HG03064 (cell line): ENCODE measurements around the gene TRIM9.

Source experiments
- ATAC-seq: cut with Tn5 transposase; IDR thresholded peaks from one replicate; pipeline ENCODE4 v1.9.1; 2021; ENCODE audit warnings: low read depth; ENCODE audit not compliant: unreplicated experiment

The TRIM9 gene

DNA sequence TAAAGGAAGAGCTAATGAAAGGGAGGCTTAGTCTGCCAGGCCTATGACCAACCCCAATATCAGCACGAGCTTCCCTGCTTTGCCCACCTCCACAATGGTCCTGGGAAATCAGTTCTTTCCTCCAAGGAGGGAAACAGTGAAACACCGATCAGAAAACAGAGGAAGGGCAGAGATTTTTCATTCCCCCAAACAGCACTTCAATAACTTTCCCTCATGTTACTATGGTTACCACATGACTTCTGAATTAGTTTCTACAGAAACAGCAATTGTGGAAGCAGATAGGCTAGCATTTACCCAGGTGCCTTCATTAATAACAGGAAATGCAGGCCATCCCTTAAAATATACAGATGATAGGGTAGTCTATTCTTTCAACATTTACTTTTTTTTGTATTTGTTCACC, 35.9 kb downstream of the TRIM9 start:
- ATAC-seq, result no peak

DNA sequence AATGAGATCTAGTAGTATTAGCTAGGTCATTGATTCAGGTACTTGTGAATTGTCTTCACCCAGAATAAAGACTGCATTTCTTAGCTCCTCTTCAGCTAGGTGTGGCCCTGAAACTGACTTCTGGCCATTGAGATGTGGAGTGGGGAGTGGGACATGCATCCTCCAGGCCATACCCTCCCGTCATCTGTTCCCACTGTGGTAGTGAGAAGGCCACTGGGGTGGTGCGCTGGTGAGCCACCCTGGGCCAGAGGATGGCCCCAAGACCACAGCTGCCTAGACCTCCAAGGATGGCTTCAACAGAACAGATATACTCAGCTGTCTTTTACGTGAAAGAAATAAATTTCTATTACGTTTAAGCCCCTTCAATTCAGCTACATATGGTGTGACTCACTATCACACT, 36.5 kb downstream of the TRIM9 start:
- no peak for ATAC-seq

DNA sequence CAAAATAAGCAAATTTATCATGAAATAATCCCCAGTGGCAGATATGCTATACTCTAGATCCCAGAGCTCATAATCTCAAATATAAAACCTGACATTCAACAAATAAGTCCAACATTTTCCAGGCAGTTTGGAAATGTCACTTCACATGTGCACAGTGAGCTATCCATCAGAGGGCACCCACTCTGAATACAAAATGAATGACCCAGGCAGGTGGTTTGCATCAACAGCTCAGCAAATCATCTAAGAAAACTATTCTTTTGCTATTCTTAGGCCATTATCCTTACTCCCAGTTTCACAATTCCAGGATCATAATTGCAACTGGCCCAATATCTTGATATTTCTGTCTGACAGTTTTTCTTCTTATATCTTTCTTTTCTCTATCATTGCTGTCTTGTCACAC, 38.5 kb downstream of the TRIM9 start:
- ATAC-seq, result no peak

DNA sequence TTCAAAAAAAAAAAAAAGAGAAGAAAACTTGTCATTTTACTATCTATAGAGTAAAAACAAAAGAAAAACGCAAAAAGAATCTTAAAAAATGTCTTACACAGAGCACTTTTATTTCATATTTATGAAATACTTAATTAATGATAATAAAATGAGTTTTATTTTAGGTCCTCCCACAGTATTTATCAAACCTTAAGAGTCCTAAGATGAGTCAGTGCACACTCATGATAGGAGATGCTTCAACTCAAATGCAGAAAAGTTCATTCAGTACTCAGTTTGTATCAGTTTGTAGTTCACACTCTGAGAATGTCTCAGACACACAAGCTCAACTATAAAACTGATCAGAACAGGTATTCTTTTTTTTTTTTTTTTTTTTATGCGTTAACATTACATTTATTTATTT, 41.7 kb downstream of the TRIM9 start:
- no peak for ATAC-seq

DNA sequence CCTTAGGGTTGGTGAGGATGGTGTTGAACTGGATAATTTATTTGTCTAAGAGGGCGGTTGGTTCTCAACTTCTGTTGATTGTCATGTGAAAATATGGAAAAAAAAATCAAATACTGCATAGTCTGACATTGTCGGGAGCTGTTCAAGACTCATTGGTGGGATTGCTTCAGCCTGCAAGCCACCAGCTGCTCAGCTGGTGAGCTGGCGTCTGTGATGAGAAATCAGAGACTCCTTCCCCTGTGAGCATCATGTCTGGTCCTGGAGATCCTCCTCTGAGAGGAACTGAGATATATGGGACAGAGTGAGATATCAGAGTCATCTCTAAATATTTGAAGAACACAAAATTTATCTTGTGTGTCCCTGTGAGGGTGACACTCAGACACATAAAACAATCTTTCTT, 49.9 kb downstream of the TRIM9 start:
- ATAC-seq, result no peak

GRCh38 chr14:51041883-51042282, 53.0 kb downstream of the TRIM9 start:
- no peak for ATAC-seq

GRCh38 chr14:51041108-51041531, 53.8 kb downstream of the TRIM9 start:
- ATAC-seq, result no peak

DNA sequence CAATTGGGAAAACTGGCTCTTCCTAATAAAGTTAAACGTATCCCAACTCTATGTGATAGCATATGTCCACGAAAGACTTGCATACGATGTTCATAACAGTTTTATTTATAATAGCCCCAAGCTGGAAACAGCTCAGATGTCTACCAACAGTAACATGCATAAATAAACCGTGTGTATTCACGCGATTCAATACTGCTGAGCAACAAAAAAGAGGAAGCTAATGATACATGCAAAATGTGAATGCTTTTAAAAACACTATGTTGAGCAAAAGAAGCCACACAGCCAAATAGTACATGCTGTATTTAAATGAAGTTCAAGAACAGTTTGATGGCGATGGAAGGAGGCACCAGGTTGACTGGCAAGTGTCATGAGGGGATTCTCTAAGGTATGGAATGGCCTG, 55.7 kb downstream of the TRIM9 start:
- no peak for ATAC-seq

- no peak for ATAC-seq
These were observed 59.2 kb downstream of the TRIM9 start for GRCh38 chr14:51035611-51036192.

DNA sequence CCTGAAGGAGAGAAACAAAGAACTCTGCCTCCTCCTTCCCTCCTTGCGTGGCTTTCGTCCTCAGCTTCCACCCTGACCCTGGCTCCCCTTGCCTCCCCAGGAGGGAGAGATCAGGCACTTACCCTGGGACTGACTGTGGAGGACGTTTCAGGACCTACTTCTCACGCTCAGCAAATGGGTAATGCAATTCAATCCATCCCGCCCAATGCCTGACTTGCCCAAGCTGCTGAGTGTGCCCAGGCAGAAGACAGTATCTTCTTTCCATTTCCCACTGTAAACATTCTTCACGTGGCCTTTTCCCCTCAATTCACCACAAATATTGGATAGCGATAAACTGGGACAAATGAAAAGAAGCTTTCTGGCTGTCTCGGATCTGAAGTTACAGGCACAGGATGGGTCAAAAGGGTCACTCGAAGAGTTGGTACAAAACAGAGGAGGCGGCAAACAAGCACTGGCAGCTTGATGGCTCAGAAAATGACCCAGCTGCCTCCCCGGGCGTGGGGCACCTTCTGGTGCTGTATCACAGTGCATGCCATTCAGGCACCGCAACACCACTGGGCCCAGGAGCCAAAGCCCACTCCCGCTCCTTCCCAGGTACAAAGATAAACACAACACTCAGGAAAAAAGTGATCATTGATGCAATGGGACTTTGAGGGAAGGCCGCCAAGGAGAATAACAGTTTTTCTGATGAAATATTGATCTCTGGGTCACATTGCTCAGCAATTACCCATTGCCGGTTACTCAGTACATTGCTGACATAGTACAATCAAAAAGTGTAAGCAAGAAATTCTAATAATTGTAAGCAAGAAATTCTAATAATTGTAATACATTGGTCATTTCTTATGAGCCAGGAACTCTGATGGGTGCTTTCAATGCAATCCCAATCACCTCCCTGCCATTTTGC, 65.8 kb downstream of the TRIM9 start:
- no peak for ATAC-seq

- ATAC-seq, result no peak
These were observed 66.5 kb downstream of the TRIM9 start for GRCh38 chr14:51028361-51028760.

DNA sequence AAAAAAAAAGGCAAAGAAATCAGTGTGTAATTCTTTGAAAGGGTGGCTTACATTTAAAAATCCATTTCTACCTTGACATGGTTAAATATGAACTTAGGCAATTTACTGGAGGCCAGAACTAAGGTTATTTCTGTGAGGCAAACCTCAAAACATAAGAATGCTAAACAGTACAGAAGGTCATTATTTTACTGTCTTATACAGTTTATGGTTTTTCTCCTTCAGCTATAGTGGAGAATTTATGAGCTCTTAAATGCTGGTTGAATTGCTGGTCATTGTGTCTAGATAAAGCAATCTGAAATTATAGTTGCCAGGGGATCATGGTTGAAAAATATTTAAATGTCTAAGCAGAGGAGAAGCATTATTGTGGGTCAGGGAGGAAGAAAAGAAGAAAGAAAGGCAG, 70.5 kb downstream of the TRIM9 start:
- ATAC-seq, result no peak

GRCh38 chr14:51023964-51024363, 70.9 kb downstream of the TRIM9 start:
- no peak for ATAC-seq

DNA sequence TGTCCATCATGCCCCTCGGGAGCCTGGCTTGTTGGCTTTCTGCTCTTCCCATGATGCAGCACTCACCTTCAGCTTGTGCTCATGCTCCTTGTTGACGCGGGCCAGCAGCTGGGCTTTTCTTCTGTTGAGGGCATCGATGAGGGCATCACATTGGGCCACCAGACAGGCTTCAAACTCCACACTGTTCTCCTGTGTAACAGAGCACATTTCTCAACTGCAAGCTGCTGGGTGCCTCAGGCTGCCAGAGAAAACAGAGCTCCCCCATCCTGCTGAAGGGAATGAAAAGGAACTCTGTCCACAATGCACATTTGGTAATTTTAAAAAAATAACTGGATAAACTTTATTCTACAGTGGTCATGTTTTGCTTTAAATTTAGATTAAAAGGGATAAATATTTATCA, 72.1 kb downstream of the TRIM9 start:
- no peak for ATAC-seq

DNA sequence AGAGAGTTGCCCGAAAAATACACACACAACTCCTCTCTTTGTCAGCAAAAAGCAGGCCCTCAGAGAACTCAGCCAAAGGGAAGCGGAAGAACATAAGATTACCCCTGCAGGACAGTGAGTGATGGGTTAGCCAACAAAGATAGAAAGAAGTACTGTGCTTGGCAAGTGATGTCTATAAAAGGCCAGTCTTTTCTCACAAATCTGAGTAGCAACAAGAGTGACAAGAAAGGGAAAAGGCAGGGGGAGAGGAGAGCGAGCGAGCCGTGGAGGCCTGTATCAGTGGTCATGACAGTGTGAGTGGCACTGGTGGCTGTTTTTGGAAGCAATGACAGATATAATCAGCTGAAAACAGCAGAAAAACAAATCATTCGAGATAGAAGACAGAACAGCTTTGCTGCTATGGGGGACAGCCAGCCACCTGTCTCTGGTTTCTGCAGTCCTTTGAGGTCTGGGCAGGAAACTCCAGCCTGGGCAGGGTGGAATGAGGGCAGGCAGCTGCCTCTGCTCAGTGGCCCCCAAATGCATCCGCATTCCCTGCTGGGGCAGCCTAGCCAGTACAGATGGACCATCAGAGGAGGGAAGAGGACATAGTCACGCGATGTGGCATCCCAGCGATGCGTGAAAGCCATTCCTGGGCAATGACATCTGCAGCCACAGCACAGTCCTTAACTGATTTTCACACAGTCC, 74.7 kb downstream of the TRIM9 start:
- no peak for ATAC-seq

DNA sequence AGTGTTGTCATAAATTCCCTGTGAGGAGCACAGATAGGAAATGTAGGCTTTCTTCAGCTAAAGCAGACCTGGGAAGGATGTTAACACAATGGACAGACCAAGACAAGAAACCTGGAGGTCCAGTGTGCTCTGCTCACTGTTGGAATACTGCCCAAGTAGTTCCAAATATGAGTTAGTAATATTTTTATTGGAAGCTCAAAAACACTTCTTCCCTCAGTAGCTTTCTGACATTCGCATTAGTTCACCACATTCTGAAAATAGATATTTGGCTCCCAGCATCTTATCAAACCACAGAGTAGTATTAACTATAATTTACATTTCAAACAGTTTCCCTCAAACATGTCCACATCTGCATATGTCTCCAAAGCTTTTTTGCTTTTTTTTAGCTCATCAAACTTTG, 75.8 kb downstream of the TRIM9 start:
- ATAC-seq, result no peak

- no peak for ATAC-seq
These were observed 76.4 kb downstream of the TRIM9 start for GRCh38 chr14:51018521-51018920.

- ATAC-seq, result no peak
These were observed 80.3 kb downstream of the TRIM9 start for GRCh38 chr14:51014625-51015024.

DNA sequence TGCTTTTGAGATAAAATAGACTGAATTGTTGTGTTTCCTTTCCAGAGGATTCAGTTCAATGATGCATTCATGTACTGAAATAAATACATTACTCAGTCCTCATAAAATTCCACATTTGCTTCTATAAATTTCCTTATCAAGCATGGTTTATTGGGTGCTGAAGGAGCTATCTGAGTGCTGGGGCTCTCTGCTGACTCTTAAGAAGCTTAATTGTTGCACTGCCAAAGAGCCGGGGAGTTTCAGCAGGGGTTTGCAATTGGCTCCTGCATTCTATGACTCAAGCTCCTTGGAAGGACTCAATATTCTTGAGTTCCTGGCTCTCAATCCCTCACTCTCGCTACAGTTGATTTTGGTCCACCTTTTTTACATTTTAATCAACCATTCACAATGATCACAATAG, 80.8 kb downstream of the TRIM9 start:
- ATAC-seq, result no peak

- ATAC-seq, result no peak
These were observed 82.8 kb downstream of the TRIM9 start for GRCh38 chr14:51012055-51012454.

DNA sequence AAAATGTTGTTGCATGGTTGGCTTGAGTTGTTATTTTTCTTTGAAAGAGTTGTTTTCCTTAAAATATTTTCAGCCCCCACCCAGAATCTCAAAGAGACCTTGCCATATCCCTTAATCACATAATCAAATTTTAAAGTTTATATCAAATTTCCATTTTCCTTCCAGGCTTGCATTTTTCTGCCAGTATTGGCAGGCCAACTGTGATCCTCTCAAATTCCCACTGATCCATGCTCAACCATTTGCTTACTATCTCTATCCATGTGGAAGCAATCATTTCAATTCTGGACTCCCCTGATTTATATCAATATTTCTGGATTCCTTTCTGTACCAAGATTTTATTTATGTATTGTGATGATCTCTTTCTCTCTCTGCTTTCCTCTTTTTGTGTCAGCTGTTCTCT, 86.5 kb downstream of the TRIM9 start:
- ATAC-seq, result no peak

GRCh38 chr14:51006781-51007211, 88.1 kb downstream of the TRIM9 start:
- ATAC-seq, result no peak
